Hypothalamus (tissue), 51 donors: Measurements from ENCODE around the gene MYLIP.
A peak's percentile ranks its signal among the peaks of the same experiment; 100 is the strongest.

ENCODE experiments used
- DNase-seq, 51 donors: peaks; one replicate each; lab custom pipeline; 2025; lab: John Stamatoyannopoulos, UW

MYLIP gene

DNA sequence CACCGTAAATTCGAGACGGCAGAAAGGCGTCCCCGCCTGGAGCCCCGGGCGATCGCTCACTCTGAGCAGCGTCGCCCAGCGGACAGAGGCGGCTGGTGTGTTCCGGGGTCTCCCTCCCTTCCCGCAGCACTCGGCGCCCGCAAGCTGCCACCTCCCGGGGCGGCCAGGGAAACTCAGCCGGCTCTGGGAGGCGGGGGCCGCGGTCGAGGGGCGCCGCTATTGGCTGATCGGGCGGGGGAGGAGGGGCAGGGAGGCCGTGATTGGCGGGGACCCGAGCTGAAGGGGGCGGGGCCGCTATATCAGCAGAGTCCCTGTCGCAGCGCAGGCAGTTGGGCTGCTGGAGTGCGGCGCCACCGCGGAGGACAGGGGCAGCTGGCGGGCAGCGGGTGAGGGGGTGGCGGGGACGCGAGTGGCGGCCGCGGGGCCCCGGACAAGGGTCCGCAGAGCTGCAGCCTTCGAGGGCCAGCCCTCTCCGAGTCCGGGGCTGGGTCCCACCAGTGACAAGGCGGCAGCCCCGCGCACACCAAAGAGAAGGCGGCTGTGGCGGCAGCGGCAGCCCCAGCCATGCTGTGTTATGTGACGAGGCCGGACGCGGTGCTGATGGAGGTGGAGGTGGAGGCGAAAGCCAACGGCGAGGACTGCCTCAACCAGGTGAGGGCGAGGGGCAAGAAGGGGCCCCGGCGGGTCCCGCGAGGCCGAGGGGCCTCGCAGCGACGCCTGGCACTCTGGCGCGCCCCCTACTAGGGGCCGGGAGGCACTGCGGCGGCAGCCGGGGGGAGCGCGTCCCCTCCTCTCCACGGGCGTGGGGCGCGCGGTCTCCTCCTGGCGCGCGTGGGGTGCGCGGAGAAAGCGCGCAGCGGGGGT lies at the start of gene MYLIP:
Gene MYLIP (plus strand): TSS at position 328 of the 864 bp plus-strand sequence. CDS start 237 bp downstream, at position 565.
- peak; percentile 55 to 100 (median 98) for DNase-seq

DNA sequence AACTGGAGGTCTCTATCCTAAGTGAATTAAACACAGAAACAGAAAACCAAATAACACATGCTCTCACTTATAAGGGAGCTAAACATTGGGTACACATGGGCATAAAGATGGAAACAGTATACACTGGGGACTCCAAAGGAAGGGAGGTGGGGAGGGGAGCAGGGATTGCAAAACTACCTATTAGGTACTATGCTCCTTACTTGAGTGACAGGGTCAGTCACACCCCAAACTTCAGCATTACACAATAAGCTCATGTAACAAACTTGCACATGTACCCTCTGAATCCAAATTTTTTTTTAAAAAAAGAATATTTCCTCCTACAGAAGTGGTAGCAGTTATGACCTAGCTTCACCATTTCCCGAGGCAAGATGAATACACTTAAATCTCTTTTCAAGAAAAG lies 49.5 kb upstream of the MYLIP start:
- no peak for DNase-seq

DNA sequence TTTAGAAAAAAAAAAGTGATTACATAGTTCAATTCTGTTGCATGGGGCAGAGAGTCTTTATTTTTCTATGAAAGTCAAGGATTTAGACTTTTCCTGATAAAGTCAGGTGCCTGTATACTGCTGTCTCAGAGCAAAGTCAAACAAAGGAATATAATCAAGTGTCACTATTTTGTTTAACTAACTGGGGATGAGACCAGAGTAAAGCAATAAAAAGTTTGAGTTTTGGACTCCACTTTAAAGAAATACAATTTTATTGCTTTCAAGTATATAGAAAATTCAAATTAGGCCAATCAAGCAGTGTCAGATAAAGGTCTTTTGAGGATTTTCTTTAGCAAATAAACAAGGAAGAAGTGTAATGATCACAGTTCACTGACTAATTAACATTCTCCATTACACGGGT lies 48.7 kb upstream of the MYLIP start:
- DNase-seq, result no peak

DNA sequence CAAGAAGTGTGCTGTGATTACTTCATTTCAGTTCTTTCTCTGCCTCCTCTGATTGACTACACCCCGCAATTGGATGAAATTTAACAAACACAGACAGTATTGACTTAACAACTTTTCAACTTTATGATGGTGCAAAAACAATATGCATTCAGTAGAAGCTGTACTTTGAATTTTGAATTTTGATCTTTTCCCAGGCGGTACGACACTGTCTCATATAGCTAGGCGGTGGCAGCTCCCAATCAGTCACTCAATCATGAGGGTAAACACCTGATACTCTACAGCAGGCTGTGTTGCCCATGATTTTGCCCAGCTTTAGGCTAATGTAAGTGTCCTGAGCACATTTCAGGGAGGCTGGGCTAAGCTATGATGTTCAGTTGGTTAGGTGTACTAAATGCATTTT lies 47.6 kb upstream of the MYLIP start:
- DNase-seq, result no peak

DNA sequence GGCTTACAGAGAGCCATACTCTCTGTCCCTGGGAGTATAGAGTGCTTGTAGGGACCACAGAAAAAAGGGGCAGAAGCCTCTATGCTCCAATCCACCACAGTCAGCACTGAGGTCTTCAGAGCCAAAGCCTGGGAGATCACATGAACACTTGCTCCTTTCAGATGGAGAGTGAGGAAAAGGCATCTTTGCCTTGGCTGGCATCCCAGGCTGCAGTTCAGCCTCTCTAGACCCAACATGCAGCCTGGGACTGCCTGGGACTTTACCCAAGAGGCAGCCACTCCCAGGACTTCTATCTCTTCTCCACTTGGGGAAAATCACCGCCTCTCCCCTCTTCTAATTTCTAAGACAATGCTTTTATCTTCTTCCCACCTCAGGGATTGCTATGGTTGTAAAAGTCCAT lies 46.5 kb upstream of the MYLIP start:
- peak in 3 of 51 donors; percentile 2 to 16 (median 5) for DNase-seq

GRCh38 chr6:16086965-16087364 lies 41.9 kb upstream of the MYLIP start:
- DNase-seq, result no peak

DNA sequence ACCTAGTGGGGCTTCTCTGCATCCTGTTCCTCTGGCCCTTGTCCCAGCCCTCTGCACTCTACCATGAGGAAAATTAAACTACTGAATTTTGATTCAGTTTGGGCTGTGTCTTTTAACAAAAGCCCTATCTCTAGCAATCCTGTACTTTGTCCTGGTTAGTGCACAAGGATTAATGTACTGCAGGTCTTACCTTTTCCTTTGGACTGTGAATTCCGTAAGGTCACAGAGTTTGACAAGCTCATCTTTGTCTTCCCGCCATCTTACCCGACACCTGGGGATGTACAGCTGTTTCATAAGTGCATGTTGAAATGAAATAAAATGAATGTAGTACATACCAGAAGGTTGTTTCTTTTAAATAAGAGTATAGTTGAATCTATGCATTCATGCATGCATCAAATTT lies 41.5 kb upstream of the MYLIP start:
- no peak for DNase-seq

GRCh38 chr6:16088409-16088808 lies 40.5 kb upstream of the MYLIP start:
- no peak for DNase-seq

DNA sequence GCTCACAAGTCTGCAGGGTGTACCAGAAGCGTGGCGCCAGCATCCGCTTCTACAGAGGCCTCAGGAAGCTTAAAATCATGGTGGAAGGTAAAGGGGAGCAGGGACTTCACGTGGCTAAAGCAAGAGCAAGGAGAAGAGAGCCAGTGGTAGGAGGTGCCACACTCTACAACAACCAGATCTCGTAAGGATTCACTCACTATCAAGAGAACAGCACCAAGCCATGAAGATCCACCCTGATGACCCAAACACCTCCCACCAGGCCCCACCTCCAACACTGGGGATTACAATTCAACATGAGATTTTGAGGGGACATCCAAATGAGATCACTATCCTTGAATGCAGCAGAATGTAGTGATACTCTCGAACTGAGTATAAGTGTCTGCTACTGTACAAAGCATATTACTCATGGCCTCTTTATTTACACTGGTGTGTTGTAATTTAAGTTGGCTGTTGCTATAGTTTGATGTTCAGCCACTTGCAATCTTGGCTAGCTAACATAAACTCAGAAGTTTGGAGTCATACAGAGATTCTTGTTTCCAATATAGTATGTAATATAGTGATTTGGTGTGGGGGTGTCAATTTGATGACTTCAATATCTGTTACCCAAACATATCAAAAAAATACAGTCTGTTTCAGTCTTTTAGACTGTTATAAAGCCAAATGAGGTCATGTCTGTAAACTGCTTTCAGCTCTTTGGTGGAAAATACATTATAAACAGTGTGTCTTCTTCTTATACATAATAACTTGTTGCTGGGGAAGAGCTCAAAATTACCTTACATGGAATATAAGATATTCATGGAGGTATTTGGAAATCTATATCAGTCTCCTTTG lies 39.4 kb upstream of the MYLIP start:
- DNase-seq, result no peak

- no peak for DNase-seq
Observed at GRCh38 chr6:16090452-16090851, 38.4 kb upstream of the MYLIP start.

GRCh38 chr6:16090920-16091319 lies 38.0 kb upstream of the MYLIP start:
- no peak for DNase-seq

GRCh38 chr6:16092140-16092539 lies 36.7 kb upstream of the MYLIP start:
- DNase-seq, result no peak

GRCh38 chr6:16092990-16093389 lies 35.9 kb upstream of the MYLIP start:
- no peak for DNase-seq

DNA sequence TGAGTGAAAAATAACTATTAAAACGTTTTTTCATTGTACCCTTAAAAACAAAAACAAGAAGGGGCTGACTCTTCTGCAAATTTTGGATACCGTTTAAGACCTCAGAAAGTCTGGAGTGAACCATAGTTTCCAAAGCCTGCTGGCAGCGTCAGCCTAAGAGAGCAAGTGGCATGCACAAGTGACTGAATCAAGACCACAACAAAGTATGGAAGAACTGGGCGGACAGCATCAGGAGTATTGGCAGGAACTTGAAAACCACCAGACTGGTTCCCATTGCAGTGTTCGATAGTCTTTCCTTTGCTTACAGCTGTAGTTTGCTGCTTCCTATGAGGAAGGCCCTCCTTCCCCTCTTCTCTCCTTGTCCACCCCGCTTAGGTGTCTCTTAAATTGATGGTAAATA lies 33.7 kb upstream of the MYLIP start:
- no peak for DNase-seq

DNA sequence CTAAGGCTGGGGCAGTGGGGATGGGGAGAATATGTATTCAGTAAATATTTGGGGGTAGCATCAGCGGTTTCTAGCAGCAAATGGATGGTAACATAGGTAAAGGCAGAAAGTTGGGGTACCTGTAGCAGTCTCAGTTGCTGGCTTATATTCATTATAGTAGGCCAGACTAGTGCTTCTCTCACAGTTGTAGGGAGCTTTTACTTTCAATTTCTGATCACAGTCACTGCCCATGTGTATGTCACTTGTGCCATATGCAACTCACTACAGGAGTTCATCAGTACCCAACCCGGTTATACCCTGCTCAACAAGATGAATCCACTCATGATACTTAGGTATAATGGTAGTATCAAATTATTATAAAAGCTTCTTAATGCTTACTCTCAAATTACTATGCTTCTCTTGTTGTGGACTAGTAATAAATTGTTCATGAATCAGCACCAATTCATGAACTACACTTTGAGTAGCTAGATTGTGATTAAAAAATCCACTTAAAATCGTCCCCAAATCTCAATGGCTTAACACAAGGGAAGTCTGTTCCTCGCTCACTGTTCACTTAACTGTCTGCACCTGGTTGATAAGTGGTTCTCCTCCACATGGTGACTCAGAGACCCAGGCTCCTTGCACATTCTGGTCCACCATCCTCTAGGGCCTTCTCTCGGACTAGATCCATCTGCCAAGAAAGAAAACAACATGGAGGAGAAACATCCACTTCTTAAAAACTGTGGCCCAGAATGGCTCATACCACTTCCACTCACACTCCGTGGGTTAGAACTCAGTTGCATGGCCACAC lies 31.3 kb upstream of the MYLIP start:
- no peak for DNase-seq

- DNase-seq, result no peak
Observed at GRCh38 chr6:16098211-16098610, 30.7 kb upstream of the MYLIP start.

- no peak for DNase-seq
Observed at GRCh38 chr6:16102208-16102607, 26.7 kb upstream of the MYLIP start.

DNA sequence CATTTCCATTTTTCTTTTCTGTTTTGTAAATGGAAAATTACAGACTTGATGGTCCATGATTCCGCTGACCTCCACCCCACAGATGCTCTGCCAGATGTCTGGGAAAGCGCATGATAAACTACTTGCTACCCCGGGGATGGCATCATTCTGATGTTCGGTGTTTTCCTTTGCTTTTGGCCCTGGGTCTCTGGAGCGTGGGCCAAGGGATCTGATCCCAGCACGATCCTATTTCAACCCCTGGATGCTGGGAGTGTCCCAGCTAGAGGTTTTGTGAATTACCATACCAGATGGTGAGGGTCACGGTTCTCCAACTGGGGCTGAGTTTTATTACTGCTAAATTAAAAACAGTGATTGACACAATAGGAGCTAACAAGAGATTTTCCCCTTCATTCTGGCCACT lies 25.2 kb upstream of the MYLIP start:
- DNase-seq, result no peak

- no peak for DNase-seq
Observed at GRCh38 chr6:16104624-16105433, 24.1 kb upstream of the MYLIP start.

DNA sequence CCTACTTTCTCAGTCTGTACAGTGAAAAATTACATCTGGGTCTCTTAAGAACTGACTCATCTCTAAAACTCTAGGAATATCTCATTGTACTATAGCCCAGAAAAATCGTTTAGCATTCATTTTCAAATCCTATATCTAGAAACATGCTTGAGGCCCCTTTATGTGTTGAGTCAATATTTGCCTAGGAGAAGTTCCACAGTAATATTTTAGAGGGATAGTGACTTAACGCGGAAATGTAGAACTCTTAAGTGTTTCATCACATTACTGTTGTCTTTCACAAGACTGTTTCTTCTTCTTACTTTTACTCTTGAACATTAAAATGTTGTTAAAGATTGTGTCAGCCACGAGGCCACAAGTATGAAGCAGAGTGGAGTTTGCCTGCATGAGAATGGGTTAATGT lies 23.0 kb upstream of the MYLIP start:
- DNase-seq, result no peak
